ENCODE measurements around the gene MGAT4B. TPM values are rescaled to one million over a fixed set of nuclear protein-coding genes. Genes with fewer than 3 reads are reported as not detected.
A peak's percentile ranks its signal among the peaks of the same experiment; 100 is the strongest.

MGAT4B gene
- total and polyA plus RNA-seq, 2 of the 13 experiments (the other 11 are each of a cell fraction or from before 2014, with no cell fraction given) = 93.5 to 130 TPM

GRCh38 chr5:179818746-179819295, 12.2 kb upstream of the MGAT4B start (continued):
- TF ChIP-seq TRAFD1 (CRISPR knock-in tag; IDR thresholded peaks at IDR 0.05; ENCODE audit: borderline replicate concordance) = peak; percentile 77; the same call in 1 of the 2 replicates
- no peak for TF ChIP-seq TRIM24 (CRISPR knock-in tag; IDR thresholded peaks at IDR 0.05)
- TF ChIP-seq ZBTB49 (CRISPR knock-in tag; IDR thresholded peaks at IDR 0.05; ENCODE audit: borderline replicate concordance) = 0 out of 2 replicates have a peak, but pooled peaks have one; percentile 46
- TF ChIP-seq NR2F1 (CRISPR knock-in tag; IDR thresholded peaks at IDR 0.05) = peak; percentile 78 to 87
- peak; percentile 44; the same call in 1 of the 2 replicates for TF ChIP-seq CREBL2 (CRISPR knock-in tag; IDR thresholded peaks at IDR 0.05; ENCODE audit: borderline replicate concordance)
- no peak for TF ChIP-seq ZNF275 (CRISPR knock-in tag; IDR thresholded peaks at IDR 0.05; ENCODE audit: borderline replicate concordance)
- TF ChIP-seq ZNF687 (CRISPR knock-in tag; IDR thresholded peaks at IDR 0.05) = peak; percentile 87
- no peak for TF ChIP-seq SSRP1 (CRISPR knock-in tag; IDR thresholded peaks at IDR 0.05)
- peak; percentile 91 for TF ChIP-seq MEIS2 (CRISPR knock-in tag; IDR thresholded peaks at IDR 0.05)
- TF ChIP-seq ZNF569 (CRISPR knock-in tag; IDR thresholded peaks at IDR 0.05; ENCODE audit: borderline replicate concordance) = peak; percentile 91; the same call in 1 of the 2 replicates
- no peak for TF ChIP-seq GABPA (IDR thresholded peaks at IDR 0.05; ENCODE audit: low read depth, low read length)
- TF ChIP-seq GABPA (CRISPR knock-in tag; IDR thresholded peaks at IDR 0.05; ENCODE audit: low read depth) = peak; percentile 63; the same call in 1 of the 2 replicates
- TF ChIP-seq HIC2 (CRISPR knock-in tag; IDR thresholded peaks at IDR 0.05; ENCODE audit: low read depth) = no peak
- TF ChIP-seq ZNF446 (CRISPR knock-in tag; IDR thresholded peaks at IDR 0.05) = peak; percentile 25; the same call in 1 of the 2 replicates
- TF ChIP-seq DNMT3B (CRISPR knock-in tag; conservative IDR thresholded peaks at IDR 0.05) = 0 out of 2 replicates have a peak, but pooled peaks have one; percentile 73
- peak; percentile 32; the same call in 1 of the 2 replicates for TF ChIP-seq GZF1 (CRISPR knock-in tag; IDR thresholded peaks at IDR 0.05)
- TF ChIP-seq BRCA1 (CRISPR knock-in tag; IDR thresholded peaks at IDR 0.05) = 0 out of 2 replicates have a peak, but pooled peaks have one; percentile 9

Measured in HepG2 (cell line).